ENCODE measurements around the gene CYP4F3.

DNA sequence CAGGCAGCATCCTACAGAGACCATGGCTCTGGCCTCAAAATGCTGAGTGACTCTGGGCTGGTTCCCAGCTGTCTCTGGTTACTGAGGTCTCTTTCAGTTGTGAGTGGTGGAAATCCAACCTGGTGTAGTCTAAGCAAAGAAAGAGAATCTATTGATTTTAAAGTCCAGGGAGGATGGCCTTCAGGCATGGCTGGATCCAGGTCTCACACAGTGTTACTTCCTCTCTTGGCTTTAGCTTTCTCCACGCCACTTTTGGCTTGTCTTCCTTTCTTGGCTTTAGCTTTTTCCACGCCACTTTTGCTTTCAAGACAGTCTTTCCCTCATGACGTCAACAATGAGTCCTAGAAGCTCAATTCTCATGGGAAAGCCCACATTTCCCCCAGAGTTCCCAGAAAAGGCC, 4.1 kb downstream of the CYP4F3 start:
- no peak for TF ChIP-seq MYC (IDR thresholded peaks at IDR 0.05; ENCODE audit: low read depth, low read length)
- TF ChIP-seq, protein P1, sequence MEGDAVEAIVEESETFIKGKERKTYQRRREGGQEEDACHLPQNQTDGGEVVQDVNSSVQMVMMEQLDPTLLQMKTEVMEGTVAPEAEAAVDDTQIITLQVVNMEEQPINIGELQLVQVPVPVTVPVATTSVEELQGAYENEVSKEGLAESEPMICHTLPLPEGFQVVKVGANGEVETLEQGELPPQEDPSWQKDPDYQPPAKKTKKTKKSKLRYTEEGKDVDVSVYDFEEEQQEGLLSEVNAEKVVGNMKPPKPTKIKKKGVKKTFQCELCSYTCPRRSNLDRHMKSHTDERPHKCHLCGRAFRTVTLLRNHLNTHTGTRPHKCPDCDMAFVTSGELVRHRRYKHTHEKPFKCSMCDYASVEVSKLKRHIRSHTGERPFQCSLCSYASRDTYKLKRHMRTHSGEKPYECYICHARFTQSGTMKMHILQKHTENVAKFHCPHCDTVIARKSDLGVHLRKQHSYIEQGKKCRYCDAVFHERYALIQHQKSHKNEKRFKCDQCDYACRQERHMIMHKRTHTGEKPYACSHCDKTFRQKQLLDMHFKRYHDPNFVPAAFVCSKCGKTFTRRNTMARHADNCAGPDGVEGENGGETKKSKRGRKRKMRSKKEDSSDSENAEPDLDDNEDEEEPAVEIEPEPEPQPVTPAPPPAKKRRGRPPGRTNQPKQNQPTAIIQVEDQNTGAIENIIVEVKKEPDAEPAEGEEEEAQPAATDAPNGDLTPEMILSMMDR (IDR thresholded peaks at IDR 0.05; ENCODE audit: low read depth, low read length) = no peak

All from NB4 (cell line).